ENCODE data around the gene DNAH9.
A peak's percentile ranks its signal among the peaks of the same experiment; 100 is the strongest.

The DNAH9 gene

DNA sequence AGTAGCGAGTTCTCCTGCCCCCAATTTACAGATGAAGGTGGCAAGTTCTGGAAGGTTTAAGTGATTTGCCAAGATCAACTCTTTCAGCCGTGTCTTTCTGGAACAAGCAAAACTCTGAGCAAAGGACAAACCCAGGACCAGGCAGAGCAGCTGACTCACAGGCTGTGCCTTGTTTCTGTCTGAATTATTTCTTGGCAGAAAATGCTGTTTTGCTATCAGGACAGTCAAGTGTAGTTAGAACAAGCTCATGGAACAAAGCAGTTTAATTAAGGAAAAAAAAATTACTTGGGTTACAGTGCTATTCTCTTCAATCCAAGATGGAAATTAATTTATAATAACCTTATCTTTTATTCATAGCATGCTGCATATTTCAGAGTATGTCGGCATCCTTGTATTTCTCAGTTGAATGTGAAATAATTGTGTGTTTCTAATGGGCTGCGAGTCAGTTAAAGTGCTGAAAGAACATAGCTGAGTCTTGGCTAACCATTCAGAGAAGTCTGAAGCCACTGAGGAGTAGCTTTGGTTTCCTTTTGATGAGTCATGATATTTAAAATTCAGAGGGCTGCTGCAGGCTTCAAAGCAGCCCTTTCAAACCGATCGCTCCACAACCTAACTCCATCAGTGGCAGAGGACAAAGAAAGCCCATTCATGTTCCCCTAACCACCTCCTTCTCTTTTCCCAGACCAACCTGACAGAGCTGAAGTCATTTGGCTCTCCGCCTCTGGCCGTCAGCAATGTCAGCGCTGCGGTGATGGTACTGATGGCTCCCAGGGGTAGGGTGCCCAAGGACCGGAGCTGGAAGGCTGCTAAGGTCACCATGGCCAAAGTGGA is 255.3 kb downstream of the DNAH9 start:
- DNase-seq = no peak

DNA sequence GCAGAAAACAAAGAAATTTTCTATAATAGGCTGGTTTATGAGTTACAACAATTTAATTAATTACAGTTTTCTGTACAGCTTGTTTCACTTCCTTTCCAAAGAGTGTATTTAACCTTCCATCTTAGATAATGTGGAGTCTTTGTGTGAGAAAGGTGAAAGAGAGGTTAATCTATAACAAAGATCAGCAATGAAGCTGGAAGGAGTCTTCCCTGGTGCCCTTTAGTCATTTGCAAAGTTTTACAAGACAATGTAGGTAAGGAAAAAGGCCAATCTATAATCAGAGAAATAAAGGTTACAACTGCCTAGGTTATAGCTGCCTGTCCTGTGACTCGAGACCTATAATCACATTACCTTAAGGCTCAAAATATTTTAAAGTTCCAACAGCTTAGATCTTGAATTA is 257.0 kb downstream of the DNAH9 start:
- no peak for DNase-seq

DNA sequence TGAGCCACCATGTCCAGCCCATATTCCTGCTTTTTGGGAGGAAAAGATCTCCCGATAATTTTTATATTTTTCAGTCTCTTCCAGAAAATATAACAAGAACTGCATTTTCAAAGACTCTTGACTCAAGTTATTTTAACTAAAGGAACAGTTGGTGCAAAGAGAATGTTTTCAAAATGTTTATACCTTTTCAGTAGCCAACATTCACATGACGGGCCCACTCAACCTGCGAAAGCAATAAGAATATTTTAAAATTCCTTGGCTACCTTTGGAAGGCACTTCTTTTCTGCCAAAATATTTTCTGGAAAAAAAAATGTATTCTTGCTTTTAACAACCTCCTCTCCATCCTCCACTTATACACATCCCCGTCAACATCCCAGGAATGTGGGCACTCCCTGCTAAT is 258.7 kb downstream of the DNAH9 start:
- no peak for DNase-seq

DNA sequence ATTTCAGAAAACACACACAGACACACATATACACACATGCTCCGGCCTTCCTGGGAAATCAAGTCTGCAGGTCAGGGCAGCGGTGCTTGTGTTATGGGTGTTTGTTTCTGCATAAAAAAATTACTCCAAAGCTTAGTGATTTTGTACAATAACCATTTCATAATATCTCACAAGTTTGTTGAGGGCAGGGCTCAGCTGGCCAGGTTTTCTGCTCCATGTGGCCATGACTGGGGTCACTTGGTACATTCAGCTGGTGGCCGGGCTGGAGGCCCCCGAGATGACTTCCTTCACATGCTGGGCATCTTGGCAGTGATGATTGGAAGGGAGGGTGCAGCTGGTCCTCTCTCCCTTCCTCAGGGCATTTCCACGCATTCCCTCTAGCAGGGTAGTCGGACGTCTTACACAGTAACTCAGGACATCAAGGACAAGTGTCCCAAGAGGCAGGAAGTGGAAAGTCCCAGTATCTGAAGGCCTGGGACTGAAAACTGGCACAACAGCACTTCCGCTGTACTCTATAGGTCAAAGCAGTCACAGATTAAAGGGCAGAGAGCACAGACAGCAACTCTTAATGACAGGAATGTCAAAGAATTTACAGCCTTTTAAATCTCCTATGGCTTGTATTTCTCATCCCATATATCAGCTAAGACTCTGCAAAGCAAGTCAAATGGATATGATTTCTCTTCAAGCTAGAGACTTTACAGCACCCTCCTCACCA is 271.6 kb downstream of the DNAH9 start:
- no peak for DNase-seq

DNA sequence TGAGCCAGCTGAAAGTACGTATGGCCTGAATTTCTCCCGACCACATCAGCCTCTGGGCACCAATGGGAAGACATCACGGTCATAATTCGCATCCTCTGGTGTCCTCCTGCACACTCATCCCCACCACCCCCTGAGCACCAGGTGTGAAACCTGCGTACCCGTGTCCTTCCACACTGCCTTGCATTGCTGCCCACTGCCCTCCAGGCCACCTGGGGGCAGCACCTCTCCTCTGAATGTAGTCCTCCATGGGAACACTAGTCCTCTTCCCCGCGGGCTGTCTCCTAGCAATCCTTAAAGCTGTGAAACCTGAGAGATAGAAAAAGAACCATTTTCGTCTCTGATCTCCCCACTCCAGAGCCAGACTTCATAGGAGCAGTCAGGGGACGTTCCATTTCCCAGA is 273.5 kb downstream of the DNAH9 start:
- DNase-seq = no peak

DNA sequence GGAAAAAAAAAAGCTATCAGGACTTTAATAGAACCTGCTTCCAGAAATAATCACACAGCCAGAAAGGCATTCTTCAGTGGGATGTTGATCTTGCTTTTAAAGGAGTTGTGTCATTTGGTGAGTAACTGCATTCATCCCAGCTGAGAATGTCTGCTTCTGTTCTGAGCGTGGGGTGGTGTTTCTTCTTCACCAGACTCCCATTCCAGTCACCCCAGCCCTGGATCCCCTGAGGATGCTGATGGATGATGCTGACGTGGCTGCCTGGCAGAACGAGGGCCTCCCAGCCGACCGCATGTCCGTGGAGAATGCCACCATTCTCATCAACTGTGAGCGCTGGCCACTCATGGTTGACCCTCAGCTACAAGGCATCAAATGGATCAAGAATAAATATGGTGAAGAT is 276.5 kb downstream of the DNAH9 start:
- no peak for DNase-seq

DNA sequence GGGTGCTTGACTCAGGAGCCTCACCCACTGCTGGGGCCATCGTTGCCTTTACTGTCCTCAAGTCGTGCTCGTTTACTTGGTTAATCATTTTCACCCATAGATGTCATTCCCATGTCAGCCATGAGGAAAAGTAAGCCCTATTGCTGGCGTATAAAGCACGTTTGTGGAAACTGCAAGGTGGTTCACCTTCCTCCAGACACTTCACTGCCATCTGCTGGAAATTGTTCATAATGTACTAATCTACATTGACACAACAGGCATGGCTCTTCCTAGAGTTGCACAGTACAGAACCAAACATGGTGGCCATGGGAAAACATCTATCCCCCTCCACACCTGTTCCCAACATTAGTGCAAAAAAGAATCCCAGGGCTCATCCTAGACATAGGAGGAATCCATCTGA is 282.4 kb downstream of the DNAH9 start:
- peak; percentile 32 for DNase-seq

DNA sequence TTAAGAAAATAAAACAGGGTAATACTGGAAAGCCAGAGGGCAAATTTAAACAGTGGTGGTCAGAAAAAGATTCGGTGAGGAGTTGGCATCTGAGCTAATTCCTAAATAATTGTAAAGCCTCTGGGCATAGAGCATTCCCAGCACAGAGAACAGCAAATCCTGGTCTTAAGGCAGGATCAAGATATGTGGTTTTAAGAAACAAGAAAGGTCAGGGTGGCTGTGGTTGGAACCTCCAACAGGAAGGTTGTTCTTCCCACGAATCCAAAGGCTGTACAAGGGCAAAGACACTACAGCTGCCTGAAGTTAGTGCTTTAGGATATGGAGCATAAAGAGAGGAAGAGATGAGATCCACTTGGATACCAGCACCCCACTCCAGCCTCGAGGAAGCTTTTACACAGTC is 284.4 kb downstream of the DNAH9 start:
- no peak for DNase-seq

DNA sequence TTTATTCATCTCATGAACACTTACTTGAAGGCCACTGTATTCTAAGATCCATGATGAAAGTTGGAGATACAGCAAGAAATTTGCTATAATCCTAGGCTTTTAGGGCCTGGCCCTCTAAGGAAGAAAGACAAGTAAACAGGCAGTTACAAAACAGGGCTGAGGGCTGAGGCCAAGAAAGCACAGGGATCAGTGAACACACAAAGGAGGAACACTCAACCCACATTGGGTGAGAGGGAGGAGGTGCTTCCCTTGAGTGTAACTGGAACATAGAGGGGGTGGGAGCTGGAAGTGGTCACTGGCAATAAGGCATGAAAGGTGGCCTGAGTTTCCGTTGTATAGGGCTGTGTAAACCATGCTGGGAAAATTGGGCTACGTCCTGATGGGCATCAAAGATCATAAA is 286.8 kb downstream of the DNAH9 start:
- DNase-seq = no peak

DNA sequence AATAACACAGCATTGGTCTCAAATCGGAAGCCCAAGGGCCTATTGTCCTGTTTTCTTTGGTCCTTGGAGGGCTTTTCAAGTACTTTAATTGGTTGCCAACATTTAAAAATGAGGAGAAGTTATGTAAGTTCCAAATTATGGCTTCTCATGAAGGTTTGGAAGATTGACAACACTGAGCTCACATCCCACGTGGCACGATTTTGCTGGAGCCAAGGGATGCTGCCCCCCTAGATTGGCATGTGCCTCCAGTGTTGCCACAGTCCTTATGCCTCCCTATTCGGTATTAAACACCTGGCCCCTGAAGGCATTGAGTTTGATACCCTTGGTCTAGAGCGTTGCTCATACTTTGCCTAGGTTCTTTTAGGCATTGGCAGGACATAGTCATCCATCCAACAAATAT is 291.0 kb downstream of the DNAH9 start:
- DNase-seq = no peak

DNA sequence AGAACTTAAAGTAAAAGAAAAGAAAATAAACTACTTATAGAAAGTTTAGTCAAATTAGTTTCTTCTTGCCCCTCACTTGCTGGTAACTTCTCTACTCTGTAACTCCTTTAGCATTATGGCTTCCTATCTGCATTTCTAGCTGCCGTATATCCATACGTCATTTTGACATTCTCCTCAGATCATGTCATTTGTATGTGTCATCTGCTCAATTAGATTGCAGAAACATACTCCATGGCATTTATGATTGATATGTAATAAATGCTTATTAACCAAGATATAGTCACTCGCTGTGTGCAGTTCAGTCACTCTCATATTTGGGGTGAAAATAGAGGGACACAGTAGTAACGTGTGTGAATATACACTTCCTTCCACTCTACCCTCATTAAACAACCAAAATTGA is 295.6 kb downstream of the DNAH9 start:
- DNase-seq = no peak

DNA sequence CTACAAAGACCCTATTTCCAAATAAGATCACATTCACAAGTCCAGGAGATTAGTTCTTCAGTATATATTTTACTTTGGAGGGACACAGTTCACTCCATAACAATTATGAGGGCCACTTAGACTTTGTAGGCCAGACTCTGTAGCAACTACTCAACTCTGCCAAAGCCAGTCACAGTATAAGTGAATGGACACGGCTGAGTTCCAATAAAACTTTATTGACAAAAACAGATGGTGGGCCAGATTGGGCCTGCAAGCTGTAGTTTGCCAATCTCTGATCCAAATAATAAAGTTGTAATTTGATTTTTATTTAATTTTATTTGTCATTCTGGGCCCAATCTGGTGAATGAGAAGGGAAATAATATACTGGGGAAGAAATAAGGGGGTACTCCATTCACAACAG is 297.9 kb downstream of the DNAH9 start:
- DNase-seq = no peak

DNA sequence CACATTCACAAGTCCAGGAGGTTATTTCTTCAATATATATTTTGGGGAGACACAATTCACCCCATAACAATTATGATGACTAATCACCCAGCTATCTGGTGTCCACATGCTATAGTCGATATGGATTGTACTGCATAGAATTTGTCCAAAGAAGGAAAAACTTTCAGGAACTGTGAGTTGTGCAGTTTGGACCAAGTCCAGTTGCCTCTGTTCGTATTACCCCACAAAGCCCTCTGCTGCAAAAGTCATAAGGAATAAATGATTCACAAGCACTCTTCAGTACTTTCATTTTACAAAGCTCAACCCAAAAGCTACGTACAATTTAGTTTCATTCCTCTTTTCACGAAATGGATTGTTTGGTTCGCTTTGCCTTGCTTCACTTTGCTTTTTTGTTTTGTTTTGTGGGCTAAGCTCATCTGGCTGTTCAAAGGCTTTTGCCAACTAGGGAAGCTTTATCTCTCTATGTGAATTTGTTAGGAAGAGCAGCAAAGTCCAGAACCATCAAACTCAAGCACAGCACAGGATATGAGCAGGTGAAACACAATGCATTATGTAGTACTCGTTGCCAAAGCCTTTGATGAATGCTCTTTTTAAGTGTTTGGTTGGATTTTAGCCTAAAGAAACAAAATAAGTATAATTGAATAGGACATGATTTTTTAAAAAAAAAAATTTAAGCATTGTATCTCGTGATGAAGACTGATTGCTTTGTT is 300.4 kb downstream of the DNAH9 start:
- no peak for DNase-seq

DNA sequence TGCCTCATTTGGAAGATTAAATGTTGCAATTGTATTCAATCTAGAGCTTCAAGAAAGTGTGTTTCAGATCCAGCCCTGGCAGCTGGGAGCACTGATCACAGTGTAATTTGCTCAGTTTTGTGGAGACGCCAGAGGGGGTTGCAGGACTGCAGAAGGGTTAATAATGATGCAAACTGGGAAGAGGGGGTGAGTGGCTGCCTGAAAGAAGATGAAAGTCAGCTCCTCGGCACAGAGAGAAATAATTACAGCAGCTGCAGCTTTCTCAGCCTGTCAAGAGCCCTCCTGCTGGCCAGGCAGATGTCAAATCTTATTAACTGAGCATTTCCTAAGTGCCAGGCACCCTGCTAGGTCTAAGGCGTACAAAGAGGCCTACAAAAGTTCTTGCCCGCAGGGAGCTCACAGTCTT is 301.3 kb downstream of the DNAH9 start:
- DNase-seq = peak; percentile 24

DNA sequence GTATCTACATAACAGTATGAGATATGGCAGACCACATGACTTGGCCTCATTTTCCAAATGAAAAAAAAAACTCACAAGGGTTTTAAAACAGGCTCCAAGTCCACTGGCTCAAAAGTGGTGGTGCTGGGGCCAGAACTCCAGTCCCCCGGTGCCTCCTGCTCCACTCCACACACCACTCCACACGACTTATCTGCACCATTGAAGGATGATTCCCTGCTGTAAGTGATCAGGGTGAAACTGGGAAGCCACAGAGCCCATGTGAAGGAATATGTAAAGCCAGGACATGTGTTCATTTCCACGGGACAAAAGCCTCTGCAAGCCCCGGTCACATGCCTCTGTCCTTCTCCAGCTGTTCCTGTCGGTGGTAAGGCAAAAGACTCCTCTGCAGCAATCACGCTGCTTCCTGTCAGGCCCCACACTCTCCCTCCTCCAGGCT is 301.8 kb downstream of the DNAH9 start:
- no peak for DNase-seq

DNA sequence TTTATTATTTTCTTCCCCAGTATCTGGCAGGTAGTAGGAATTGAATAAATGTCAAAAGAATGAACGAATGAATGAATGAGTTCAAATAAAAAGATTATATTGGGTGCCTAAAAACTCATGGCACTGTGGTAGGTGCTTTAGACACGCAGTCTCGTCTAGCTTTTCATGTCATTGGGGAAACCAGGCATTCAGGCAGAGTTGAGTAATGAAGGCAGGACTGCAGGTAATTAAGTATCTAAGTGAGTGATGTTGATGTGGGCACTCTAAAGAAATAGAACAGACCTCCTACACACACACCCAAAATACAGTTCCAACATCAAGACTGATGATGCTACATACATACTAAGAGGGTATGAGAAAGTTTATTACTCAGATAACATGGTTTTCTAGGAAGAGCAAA is 302.4 kb downstream of the DNAH9 start:
- no peak for DNase-seq

DNA sequence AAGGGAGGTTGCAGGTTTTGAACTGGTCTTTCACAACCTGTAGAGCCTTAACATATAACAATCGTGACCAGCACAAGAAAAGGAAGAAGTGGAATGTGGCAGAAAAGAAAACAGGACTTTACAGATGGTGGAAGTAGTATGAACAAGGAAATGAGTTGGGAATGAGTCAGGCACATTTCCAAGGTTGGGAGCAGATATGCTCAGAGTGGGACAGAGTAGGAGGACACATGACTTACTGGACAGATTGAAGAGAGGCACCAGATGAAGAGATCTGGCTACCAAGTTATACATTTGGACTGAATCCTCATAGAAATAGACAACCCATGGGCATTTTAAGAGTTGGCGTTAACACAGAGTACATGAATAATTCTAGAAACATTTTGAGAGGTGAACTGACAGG is 303.7 kb downstream of the DNAH9 start:
- DNase-seq = no peak

DNA sequence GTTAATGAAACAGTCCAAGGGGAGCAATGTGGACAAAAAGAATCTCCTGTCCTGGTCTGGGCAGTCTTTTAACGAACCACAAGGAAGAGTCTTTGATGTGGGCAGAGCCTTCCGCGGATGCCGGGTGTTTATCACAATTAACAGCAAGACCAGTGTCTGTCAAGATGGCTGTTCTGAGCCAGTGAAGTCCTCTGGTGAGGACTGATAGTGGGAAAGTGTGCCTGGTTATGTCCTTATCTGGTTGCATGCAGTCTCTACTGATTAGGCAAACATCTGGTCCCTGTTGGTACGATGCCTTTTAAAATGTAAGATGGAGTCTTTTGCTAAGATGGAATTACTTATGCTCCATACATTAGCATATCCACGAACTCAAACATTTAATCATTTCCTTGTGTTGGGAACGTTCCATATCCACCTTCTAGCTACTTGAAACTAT is 310.5 kb downstream of the DNAH9 start:
- peak; percentile 93 for DNase-seq

DNA sequence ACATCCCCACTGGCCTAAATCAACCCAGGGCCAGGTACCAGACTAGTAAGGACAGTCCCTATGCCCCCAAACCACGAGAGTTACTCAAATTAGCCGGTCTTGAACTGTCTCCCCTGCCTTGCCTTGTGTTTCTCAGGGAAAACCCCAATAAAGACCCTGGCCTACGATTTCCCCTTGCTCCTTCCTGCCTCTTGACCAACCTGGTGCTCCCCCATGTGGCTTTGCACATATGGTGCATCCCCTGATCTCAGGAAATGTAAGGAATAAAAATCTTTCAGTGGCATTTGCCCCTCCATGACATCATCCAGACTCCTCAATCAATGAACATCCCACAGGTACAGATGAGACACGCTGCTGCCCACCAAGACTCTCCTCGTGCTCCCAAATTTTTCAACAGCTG is 311.1 kb downstream of the DNAH9 start:
- peak; percentile 46 for DNase-seq

DNA sequence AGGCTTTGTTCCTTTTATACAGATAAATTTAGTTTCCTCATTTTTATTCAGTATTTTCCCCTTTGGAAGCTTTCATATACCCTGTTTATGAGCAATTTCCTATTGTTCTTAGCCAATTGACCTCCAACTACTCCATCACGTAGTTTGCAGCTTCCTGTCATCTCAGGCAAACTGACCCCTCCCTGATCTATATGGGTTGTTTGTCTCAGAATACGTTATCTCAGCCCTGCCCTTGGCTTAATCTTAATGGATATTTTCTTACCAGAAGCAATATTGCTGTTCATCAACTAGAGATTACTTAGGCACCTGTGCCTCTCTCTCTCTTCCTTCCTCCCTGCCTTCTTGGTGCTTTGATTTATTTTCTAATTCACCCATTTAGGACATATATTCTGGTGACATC is 317.8 kb downstream of the DNAH9 start:
- no peak for DNase-seq

DNA sequence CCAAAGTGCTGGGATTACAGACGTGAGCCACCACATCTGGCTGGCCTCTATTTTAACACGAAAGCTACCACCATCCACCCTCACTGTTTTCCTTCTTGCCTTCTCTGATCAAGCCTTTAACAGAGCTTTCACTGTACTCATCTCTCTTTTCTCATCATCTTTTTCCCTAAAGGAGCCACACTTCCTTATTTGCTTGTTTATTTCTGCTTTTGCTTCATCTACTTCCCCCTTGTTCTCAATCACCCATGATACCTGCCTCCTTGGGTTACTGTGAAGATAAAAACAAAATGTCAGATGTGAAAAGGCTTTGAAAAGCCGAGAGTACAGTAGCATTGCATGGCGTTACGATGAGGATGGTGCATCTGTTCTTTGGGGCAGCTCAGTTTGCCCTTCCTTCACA is 319.1 kb downstream of the DNAH9 start:
- no peak for DNase-seq

DNA sequence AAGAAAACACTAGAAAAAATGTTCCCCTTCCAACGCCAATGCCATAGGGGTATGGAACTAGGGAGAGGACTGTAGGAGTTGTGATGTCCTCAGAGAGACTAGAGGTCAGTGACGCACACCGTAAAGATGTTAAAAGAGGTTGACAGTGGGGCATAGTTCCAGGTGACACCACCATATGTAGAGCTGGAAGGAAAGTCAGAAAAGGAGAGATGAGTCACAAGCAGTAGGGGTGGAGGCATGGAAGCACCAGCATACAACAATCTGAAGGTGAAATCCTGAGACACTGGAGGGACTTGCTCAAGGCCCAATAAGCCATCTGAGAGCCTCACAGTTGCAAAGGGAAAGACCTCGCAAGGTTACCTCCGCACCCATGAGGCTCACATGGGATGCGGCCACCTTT is 323.0 kb downstream of the DNAH9 start:
- DNase-seq = no peak

DNA sequence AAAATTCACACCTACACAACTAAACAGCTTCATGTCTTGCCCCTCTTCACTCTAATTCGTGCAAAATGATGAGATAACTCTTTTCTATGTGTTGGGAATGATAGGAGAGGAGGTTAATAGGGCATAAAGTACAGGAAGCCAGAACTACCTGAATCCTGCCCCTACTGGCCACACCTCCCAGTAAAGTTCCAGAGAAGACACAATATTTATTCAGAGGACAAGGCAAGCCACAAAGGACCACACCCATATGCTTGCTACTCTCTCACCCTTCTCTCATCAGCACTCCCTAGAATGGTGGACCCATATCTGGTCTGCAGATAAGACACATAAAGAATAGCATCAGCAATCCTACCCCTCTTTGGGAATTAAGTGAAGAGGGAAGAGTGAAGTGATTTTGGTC is 324.4 kb downstream of the DNAH9 start:
- DNase-seq = no peak

DNA sequence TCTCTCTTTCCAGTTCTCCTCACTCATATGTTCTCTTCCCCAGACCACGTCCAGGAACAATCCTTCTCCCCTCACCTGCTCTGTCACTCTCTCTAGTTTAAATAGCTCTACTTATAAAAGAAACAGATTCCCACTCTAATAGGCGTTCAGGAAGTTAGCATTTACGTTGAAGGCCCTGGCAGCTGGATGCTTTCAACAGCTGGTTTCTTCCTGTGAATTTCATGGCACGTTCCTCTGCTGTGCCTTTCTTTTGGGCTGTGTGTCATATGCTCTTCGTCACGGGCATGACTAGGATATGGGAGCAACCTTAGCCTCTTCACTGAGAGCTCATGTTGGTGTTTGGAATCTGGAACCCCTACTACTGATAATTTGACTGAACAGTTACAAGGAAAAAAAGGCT is 325.8 kb downstream of the DNAH9 start:
- DNase-seq = no peak

Measured in OCI-M1 (cell line).